SK-N-MC (cell line): ENCODE measurements around the gene FAM47E.

Experiments
- EZH2 ChIP-seq: fragments of 200-600 bp; sonication (generic); IDR thresholded peaks from one replicate; pipeline ENCODE4 v1.6.1; 2017; ENCODE audit warnings: antibody characterized with exemption
- POLR2AphosphoS5 ChIP-seq: IDR thresholded peaks from 2 replicates; pipeline ENCODE4 v1.6.1; 2012; ENCODE audit warnings: mild to moderate bottlenecking, low read depth, low read length, borderline replicate concordance

- TF ChIP-seq EZH2 (no peak), POLR2AphosphoS5 (no peak)
These were observed 41.6 kb upstream of the FAM47E start for GRCh38 chr4:76209881-76210280.
